RWPE2 (cell line): ENCODE measurements around the gene NLRC5.

ENCODE experiments used
- ATAC-seq: fragments of 200-7000 bp; cut with Tn5 transposase; 3 replicates; pipeline ENCODE4 v1.9.1; 2021; ENCODE audit warnings: low read depth
- DNase-seq: peaks from one replicate; pipeline ENCODE4 v3.0.0-alpha.2; 2020; ENCODE audit warnings: low spot score
- H3K27ac ChIP-seq: fragments of 450-650 bp; 2 replicates; pipeline ENCODE4 v1.5.1; 2017; ENCODE audit warnings: mild to moderate bottlenecking; ENCODE audit not compliant: poor library complexity, severe bottlenecking
- H3K27me3 ChIP-seq: fragments of 250-450 bp; sonication (Bioruptor Pico); 2 replicates; pipeline ENCODE4 v1.5.1; 2021; ENCODE audit warnings: mild to moderate bottlenecking, moderate library complexity; ENCODE audit not compliant: insufficient read depth, poor library complexity, severe bottlenecking
- H3K36me3 ChIP-seq: fragments of 250-450 bp; sonication (Bioruptor Pico); 2 replicates; pipeline ENCODE4 v1.5.1; 2020; ENCODE audit warnings: low read depth, mild to moderate bottlenecking, moderate library complexity
- H3K4me1 ChIP-seq: fragments of 250-450 bp; sonication (Bioruptor Pico); 2 replicates; pipeline ENCODE4 v1.5.1; 2021; ENCODE audit warnings: mild to moderate bottlenecking, moderate library complexity; ENCODE audit not compliant: insufficient read depth, poor library complexity, severe bottlenecking
- H3K4me3 ChIP-seq: fragments of 250-450 bp; sonication (Bioruptor Pico); 2 replicates; pipeline ENCODE4 v1.5.1; 2021; ENCODE audit warnings: mild to moderate bottlenecking, moderate library complexity; ENCODE audit not compliant: severe bottlenecking
- H3K9me3 ChIP-seq: fragments of 250-450 bp; sonication (Bioruptor Pico); 2 replicates; pipeline ENCODE4 v1.5.1; 2021; ENCODE audit warnings: mild to moderate bottlenecking, moderate library complexity; ENCODE audit not compliant: severe bottlenecking
- CTCF ChIP-seq: fragments of 450-650 bp; IDR thresholded peaks from one replicate; pipeline ENCODE4 v1.5.1; 2017; ENCODE audit warnings: mild to moderate bottlenecking, moderate library complexity; ENCODE audit not compliant: poor library complexity, severe bottlenecking

The NLRC5 gene

GRCh38 chr16:57125969-57126368, 136.6 kb downstream of the NLRC5 start:
- Histone ChIP-seq H3K9me3 (no peaks in the 10 kb centered on the region), H3K27ac (no peak overlapping the region), H3K36me3 (peaks cover 8% of the 10 kb centered on the region; the same call in 1 of the 2 replicates), H3K4me1 (no peaks in the 10 kb centered on the region), H3K4me3 (no peak overlapping the region), H3K27me3 (no peaks in the 10 kb centered on the region)
- TF ChIP-seq CTCF, result no peak
- no peak for ATAC-seq
- no peak for DNase-seq

- Histone ChIP-seq H3K27me3 (no peaks in the 10 kb centered on the region), H3K36me3 (peaks cover 7% of the 10 kb centered on the region; the same call in 1 of the 2 replicates), H3K4me1 (no peaks in the 10 kb centered on the region), H3K9me3 (no peaks in the 10 kb centered on the region), H3K27ac (no peak overlapping the region), H3K4me3 (no peak overlapping the region)
- ATAC-seq (no peak), DNase-seq (no peak)
- no peak for TF ChIP-seq CTCF
Measured at GRCh38 chr16:57126411-57126810, 137.1 kb downstream of the NLRC5 start.

- Histone ChIP-seq H3K36me3 (no peaks in the 10 kb centered on the region), H3K27me3 (no peaks in the 10 kb centered on the region), H3K4me3 (no peak overlapping the region), H3K27ac (no peak overlapping the region), H3K4me1 (no peaks in the 10 kb centered on the region), H3K9me3 (no peaks in the 10 kb centered on the region)
- no peak for TF ChIP-seq CTCF
- ATAC-seq, result no peak
- DNase-seq, result no peak
Measured at GRCh38 chr16:57127037-57127763, 137.8 kb downstream of the NLRC5 start.

- Histone ChIP-seq H3K4me1 (no peaks in the 10 kb centered on the region), H3K36me3 (no peaks in the 10 kb centered on the region), H3K4me3 (no peak overlapping the region), H3K27ac (no peak overlapping the region), H3K27me3 (no peaks in the 10 kb centered on the region), H3K9me3 (no peaks in the 10 kb centered on the region)
- ATAC-seq, result no peak
- no peak for TF ChIP-seq CTCF
- DNase-seq, result no peak
Measured at GRCh38 chr16:57127836-57128235, 138.5 kb downstream of the NLRC5 start.

GRCh38 chr16:57128771-57129389, 139.5 kb downstream of the NLRC5 start:
- no peak overlapping the region for H3K4me3 ChIP-seq
- TF ChIP-seq CTCF, result no peak
- no peaks in the 10 kb centered on the region for H3K27me3 ChIP-seq
- no peak overlapping the region for H3K27ac ChIP-seq
- H3K36me3 ChIP-seq, result no peaks in the 10 kb centered on the region
- no peak for DNase-seq
- no peaks in the 10 kb centered on the region for H3K4me1 ChIP-seq
- H3K9me3 ChIP-seq, result no peaks in the 10 kb centered on the region
- ATAC-seq, result no peak
